CD4-positive, alpha-beta T cell treated with Interleukin-6 at 100 ng/mL for 8 hours (primary cell): ENCODE data around the gene SHCBP1.
"Not testable (repeated sequence)": the region's sequence is repeated elsewhere in the genome, so short reads cannot be mapped to it uniquely, and the experiment has no call there.

ENCODE experiments used
- DNase-seq: peaks from one replicate; pipeline ENCODE4 v3.0.0-alpha.2; 2020; ENCODE audit warnings: mixed read lengths, low spot score

The SHCBP1 gene, protein sequence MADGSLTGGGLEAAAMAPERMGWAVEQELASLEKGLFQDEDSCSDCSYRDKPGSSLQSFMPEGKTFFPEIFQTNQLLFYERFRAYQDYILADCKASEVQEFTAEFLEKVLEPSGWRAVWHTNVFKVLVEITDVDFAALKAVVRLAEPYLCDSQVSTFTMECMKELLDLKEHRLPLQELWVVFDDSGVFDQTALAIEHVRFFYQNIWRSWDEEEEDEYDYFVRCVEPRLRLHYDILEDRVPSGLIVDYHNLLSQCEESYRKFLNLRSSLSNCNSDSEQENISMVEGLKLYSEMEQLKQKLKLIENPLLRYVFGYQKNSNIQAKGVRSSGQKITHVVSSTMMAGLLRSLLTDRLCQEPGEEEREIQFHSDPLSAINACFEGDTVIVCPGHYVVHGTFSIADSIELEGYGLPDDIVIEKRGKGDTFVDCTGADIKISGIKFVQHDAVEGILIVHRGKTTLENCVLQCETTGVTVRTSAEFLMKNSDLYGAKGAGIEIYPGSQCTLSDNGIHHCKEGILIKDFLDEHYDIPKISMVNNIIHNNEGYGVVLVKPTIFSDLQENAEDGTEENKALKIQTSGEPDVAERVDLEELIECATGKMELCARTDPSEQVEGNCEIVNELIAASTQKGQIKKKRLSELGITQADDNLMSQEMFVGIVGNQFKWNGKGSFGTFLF

DNA sequence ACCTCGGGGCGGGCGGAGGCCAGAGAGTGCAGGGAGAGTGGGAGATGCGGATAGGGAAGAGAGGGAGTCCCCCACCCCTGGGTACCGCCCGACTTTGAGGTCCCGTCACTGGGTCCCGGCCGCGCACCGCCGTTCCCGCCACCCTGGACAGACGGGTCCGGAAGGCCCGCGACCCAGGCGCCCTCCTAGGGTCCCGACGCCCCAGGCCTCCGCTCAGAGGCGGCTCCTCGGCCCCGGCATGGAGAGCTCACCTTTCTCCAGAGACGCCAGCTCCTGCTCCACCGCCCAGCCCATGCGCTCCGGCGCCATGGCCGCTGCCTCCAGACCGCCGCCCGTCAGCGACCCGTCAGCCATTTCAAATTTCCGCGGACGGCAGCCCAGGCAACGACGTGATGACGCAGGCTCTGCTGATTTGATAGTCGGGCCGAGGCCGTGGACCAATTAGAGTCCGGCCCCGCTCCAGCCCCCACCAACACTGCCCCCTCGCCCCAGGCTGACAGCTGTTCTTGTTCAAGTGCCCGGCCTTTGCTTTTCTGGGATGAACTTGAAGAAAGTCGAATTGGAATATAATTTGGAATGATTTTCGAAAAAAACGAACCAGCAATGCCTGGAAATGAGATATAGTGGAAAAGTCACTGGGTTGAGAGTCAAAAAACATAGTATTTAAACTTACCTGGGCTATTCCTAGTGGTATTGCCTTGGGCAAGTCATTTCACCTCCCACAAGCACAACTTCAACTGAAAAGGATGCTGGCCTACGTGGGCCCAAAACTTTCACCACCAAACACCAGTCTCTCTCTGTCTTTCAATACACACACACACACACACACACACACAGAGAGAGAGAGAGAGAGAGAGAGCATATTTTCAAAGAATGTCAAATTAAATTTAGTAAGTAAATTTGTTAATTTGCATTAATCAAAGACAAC, at the start of gene SHCBP1:
Gene SHCBP1 (minus strand): TSS at position 374 of the 928 bp plus-strand sequence. CDS start 20 bp downstream, at position 354.
- peak; percentile 52 for DNase-seq

DNA sequence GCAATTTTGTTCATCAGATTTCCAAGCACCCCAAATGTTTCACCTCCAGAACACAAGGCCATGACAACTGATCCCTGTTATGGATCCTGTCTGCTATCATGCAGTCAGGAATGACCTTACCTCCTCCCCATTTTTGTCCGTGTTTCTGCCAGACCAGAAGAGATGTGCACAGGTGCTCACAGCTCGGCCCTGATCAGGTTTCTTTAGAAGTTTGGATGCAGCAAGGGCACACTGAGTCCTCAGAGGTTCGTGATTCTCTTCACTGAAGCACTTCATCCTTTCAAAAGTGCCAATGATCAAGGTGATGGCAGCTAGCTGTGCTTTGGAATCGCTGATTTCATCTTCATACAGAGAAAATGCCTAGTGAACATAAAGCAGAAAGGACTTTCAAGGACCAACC, 40.9 kb upstream of the SHCBP1 start:
- no peak for DNase-seq

DNA sequence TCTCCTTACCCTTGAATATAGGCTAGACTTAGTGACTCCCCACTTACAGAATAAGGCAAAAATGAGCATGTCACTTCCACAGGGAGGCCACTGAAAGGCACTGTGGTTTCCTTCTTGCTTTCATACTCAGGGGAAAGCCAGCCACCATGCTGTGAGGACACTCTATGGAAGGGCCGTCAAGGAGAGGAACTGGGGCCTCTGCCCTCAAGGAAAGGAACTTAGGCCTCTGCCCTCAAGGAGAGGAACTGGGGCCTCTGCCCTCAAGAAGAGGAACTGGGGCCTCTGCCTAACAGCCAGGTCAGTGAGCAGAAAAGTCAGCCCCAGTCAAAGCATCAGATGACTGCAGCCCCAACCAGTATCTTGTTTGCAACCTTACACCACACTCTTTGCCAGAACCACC, 37.7 kb upstream of the SHCBP1 start:
- peak; percentile 7 for DNase-seq

DNA sequence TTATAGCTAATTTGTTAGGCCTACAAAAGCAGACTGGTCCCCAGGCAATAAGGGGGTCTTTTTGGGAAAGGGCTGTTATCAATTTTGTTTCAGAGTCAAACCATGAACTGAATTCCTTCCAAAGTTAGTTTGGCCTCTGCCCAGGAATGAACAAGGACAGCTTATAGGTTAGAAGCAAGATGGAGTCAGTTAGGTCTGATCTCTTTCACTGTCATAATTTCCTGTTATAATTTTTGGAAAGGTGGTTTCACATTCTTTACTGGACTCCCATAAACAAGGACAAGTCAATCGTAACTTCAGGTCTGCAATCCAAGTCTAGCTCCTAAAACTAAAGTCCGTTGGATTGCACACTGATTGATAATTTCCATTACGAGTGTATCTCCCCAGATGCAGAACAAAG, 30.1 kb upstream of the SHCBP1 start:
- DNase-seq, result no peak

DNA sequence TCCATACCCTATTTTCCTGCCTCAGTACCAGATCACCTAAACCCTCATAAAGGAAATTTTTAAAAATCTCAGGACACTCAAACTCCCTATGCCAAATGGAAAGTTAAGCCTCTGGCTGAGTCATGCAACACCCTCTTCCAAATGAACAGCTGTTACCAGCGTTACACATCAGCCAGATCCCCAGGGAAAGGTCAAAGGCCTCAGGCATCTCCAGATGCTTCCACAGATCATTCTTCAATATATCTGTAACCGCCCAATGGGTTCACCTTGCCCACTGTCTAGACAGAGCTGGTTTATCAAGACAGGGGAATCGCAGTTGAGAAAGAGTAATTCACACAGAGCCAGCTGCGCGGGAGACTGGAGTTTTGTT, 29.1 kb upstream of the SHCBP1 start:
- no peak for DNase-seq

DNA sequence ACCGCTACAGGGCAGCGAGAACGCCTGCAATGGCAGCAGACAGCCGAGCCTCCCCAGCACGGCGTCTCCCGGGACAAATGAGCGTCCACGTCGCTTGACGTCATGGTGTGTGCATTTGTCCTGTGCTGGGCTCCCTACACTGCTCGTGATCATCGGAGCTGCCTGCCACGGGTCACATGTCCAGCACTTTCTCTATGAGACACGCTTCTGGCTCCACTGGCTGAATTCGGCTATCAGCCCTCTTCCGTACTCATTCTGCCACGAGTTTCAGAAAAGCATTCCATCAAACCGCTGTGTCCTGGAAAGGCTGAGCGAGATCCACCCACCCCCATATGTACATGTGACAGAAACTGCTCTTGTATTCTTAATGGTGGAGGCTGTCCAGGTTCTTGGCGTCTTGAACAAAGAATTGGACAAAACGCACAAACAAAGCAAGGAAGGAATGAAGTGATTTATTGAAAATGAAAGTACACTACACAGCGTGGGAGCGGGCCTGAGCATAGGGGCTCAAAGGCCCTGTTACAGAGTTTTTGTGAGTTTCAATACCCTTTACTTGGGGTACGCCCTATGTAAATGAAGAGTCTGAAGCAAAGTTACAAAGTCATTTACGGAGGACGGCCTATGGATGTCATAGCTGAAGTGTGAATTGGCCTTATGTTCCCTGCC, 28.5 kb upstream of the SHCBP1 start:
- no peak for DNase-seq

DNA sequence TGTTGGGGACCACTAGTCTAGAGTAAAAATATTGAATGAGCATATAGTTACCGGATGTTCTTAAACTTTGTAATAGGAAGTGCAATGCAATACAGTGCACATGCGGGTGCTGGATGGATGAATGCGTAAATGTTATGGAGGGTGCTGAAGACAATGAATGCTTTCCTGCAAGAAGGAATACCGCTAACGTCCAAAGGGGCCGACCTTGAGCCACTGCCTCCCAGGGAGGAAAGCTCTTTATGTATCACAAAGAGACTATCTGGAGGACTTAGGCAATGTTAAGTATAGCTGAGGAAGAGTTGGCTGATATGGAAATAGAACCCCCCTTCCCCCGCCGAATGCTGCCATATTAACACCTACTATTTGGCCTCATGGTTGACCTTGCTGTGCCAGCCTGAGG, 27.5 kb upstream of the SHCBP1 start:
- DNase-seq, result no peak

DNA sequence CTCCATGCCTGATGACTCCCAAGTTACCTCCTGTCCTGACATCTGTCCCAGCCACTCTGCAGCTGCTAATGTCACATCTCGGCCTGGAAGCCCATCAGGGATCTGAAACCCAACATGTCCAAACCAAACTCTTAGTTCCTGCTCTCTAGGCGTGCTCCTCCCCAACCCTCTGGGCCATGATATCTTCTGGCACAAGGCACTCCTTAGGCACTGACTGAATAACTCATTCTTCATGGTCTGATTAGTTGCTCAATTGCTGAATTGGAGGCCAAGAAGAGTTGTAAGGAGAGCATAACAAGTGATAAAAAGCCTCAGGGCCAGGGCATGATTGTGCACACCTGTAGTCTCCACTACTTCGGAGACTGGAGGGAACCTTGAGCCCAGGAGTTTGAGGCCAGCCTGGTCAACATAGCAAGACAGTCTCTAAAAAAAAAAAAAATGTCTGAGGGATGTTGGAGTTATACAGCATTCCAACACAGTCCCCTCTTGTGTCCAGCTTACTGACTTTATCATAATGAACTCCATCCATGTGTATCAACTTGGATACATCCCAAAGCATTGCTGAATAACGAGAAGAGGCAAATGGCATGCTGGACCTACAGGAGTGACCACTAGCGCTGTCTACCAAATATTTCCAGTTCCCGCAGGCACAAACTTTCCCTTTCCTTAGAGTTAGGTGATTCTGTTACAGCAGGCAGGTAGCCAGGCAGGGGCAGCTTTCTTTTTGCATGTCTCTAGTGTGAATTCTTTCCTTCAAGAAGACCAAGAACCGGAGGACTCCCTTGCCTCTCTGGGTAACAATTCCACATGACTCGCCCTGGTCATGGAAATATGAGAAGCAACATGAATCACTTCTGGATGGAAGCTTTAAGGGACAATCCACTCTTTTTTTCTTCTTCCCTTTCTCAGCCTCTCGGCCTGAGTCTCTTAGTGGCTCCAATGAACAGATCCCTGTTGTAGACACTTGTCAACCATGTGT, 18.1 kb upstream of the SHCBP1 start:
- no peak for DNase-seq

DNA sequence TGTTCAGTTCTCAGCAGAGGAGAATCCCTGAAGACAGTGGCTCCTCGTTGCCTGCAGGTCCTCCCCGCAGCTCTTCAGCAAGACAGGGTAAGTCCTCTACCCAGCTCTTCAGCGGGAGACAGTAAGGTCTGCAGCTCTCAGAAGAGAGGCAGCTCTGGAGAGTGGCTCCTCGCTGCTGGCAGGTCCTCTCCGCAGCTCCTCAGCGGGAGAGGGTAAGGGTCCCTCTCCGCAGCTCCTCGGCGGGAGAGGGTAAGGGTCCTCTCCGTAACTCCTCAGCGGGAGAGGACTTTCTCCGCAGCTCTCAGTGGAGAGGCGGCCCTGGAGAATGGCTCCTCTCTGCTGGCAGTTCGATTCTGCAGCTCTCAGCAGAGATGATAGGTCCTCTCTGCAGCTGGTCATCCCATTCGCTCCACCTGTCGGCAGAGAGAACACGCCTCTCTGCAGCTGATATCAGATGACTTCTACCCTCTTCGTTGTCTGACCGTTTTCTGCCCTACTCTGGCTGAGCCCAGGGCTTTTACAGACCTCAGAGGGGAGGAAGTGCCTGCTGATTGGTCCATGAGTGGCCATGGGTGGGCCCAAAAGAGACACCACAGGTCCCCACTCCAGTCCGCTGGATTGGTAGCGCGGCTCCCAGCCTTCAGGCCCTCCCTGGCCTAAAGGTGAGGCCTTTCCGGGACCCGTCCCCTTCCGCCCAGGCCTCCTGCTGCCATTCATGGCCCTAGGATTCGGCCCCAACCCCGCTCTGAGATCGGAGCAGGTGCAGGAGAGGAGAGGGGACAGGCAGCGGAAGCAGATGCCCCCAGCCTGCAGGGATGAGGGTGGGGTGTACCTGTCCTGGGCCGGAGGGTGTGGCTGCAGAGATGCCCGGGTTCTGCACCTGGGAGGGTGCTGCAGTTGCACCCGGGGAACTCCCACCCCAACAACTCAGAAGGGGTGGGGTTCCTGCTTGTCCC, 11.9 kb upstream of the SHCBP1 start:
- no peak for DNase-seq

DNA sequence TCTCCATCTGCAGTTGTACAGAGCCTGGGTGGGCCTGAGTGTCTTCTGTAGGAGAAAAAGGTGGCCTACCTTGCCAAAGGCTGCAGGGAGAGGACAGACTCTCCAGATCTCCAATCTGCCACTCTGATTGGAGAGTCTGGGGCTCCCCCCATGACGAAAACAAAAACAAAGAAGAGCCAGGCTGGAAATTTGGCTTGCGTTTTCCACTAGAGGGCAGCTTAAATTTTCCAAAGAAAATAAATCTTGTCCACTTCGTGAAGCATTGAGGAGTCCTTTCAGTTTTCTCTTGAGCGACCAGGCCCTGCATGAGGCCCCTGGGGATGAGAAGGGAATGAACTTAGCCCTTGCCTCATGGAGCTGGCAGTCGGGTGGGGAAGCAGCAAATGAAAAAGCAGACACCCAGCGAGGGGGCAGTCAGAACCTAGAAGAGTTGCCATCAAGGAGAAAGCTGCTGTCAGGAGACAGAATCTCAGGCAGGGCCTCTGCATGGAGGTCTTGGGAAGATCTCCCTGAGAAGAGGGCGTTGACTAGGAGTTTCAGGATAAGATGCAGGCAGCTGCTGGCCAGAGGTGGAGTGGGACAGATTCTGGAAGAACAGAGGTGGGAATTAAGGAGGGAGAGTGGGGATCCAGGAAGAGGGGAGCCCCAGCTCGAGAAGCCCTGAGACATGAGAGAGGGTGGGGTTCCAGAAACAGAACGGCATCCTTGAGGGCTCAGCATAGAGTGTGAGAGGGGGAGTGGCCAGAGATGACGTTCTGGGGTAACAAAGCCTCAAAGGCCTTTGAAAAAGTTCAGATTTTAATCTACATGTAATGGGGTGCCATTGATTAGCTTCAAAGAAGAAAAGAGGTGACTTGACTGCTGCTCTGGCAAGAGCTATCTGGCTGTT, 8.4 kb upstream of the SHCBP1 start:
- no peak for DNase-seq

DNA sequence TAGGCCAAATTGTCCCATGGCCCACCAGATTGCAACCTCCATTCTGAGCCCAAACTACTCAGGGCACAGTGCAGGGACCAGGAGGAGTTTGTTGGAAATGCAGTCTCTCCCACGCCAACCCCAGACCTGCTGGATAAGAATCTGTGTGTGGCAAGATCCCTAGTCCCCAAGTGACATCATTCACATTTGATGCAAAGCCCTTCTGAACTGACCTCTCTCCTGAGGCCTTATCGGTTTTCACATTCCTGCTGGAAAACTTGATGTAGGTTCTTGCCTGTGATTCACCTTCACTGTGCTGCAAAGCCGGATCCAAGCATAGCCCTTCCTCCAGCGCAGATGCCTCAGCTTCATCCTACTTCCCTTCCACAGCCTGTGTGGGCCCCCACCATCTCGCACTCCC, 6.6 kb upstream of the SHCBP1 start:
- DNase-seq, result no peak

DNA sequence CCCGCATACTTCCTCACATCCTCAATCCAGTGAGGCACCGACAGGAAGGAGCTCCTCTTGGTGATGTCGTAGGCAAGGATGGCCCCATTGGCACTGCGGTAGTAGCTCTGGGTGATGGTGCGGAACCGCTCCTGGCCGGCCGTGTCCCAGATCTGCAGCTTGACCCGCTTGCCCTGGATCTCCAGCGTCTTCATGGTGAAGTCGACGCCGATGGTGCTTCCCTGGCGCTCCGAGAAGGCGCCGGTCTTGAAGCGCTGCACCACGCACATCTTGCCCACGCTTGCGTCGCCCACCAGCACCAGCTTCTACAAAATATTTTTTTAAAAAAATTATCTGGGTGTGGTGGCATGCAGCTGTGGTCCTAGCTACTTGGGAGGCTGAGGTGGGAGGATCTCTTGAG, 5.5 kb upstream of the SHCBP1 start:
- DNase-seq, result not testable (repeated sequence)

DNA sequence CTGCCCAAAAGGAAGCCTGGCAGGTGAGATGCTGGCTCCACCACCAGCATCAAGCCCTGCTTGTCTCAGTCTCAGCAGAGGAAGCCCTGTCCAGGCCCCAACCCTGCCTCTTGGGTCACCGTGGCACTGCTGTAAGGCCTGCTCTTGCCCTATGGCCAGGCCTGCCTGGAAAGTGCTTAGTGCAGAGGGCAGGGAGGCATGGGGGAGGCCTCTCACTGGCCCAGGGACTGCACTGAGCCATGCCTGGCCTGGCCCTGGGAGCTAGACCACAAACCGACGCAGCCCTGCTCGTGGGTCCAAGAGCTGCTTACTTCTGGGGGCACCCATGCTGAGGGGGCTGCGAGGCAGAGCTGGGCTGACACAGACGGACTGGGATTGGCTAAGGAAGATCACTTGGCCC, 3.7 kb upstream of the SHCBP1 start:
- not testable (repeated sequence) for DNase-seq

DNA sequence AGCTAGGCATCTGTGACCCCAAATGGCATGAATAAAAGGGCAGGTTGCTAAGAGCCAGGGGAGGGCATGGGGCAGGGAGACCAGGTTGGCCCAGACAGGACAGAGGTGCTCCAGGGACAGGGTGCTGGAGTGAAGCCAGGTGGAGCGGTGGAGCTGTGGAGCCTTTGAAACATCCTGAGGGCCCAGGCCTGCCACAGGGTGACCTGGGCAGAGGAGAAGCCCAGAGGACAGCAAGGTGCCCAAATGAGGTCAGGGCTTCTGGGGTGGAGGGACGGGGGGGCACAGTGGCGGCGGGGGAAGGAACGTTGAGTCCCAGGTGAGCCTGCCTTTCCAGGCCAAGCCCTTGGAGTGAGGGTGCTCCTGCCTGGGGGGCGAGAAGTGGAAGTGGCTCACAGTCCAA, 2.5 kb upstream of the SHCBP1 start:
- not testable (repeated sequence) for DNase-seq

DNA sequence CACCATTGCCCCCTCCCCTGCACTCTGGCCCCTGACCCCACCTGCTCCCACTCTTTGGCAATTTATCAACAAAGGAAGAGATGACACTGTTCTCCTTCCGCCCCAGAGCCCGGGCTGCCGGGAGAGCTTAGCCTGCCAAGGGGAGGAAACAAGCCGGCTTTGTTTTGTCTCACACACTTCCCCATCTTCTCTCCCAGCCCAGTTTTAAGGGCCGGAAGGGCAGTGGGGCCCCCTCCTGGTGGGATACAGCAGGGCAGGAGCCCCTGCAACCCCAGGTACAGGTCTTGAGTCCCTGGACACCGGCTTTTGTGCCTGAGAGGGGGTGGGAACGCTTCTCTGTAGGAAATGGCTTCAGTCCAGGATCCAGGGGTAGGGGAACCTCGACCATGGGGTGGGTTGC, 2.1 kb upstream of the SHCBP1 start:
- DNase-seq, result not testable (repeated sequence)

DNA sequence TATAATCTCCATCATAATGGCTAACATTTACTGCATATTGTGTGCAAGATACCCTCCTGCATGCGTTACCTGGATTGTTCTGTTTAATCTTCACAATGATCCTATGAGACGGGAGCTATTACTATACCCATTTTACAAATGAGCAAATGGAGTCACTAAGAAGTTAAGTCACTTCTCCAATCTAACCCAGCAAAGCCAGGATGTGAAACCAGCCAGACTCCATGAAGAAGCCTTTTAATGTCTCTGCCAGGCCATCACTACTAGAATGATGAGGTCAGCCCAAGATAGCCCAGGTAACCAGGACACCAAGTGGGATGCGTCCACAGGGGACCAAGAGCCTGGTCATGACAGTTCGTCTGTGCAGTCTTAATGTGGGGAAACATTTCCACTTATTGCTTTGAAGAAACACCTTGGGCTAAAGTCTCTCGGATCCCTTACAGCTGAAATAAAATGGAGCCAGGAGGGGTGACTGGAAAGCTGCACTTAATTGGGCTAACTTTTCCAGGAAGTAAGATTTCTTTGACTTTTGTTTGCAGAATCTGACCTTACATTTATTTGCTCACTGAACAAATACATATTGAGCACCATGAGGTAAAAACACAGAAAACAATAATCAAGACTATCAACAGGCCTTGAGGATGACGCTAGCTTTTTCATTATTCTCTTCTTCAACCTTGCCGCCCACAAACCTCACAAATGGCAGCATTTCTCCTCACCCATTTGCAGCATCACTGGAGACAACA, 926 bp upstream of the SHCBP1 start:
- no peak for DNase-seq

DNA sequence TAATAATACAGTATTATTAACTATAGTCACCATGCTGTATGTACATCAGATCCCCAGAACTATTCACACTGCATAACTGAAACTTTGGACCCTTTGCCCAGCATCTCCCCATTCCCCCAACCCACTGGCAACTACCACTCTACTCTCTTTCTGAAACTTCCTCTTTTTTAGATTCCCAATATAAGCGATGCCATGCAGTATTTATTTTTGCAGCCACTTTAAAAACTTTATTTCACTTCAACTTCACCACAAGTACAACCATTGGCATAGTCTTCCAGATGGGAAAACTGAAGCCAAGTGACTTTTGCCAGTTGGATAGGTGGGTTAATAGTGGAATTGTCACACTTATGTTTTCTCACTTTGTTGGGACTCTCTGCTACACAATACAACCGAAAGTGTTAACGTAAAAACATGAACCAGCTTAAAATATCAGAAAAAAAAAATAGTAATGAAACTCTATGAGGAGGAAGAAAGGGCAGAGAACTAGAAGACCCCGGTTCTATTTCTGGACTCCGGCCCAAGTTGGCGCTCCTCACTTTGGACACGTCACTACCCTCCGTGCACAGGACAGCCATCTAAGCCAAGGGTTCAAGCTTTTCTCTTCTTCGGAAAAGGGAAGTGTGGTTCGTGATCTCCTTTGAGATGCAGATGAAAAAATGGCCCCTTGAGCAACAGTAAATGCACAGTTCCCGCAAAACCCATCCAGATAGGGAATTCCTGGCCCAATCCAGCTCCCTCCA, 743 bp downstream of the SHCBP1 start:
- DNase-seq, result no peak
